NCI-H2107 treated with DMSO at 0.1 percent for 48 hours (cell line): Measurements from ENCODE around the gene GRIN2A.

Experiments
- DNase-seq: peaks from one replicate; lab custom pipeline; 2025; ENCODE audit not compliant: unreplicated experiment; lab: John Stamatoyannopoulos, UW

Gene GRIN2A

DNA sequence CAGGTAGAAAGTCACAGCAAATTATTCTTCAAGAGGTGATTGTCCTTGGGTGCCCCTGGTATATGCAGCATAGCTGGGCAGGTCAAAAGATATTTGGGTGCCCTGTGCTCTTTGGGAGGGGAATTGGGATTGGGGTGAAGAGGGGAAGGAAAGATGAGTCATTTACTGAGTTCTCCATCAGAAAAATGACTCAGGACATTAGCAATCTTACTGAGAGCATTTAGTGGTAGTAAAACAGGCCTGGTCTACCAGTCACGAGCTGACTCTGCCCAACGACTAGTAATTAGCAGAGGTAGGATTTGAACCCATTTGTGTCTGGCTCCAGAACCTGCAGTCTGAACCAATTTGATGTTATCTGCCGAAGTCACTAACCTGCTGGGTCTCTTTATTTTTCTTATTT lies 6.0 kb upstream of the GRIN2A start:
- no peak for DNase-seq

DNA sequence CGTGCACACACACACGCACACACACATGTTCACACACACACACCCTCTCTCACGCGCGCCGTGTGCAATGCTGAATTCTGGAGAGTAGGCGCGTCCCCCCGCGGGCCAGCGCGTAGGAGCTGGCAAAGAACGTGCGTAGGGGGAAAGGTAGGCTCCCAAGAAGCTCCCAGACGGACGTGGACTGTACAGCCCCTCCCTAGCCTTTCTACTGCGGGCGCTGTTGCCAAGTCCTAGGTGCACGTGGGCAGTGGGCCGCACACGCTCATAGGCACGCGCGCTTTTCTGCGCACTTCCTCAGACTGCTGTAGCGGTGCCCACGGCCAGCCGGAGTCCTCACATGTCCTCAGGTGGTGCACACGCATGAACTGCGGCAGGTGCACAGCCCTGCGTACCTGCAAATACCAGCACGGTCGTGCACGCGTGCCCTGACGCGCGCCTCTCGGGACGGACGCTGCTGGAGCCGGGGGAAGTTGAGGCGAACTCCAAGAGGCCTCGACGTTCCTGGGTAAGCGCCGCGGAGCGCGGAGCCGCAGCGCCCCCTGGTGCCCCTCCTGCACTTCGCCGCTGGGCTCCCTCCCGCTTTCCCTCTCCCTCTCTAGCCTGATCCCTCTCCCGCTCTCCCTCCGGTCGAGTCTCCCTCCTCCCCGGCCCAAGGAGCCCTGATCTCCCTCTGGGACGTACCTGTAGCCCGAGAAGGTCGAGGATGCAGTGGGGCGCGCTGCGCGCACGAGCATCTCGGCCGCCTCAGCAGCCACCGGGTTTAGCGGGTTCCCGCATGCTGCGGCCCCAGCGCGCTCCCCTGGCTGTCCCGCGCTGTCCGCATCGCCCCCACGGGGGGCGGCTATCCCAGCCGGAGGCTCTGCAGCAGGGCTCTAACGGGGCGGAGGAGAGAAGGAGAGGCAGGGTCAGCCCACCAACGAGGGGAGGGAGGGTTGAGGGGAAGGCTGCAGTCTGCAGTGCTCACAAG lies 749 bp downstream of the GRIN2A start:
- DNase-seq, result peak; percentile 5

- no peak for DNase-seq
Observed at GRCh38 chr16:10180771-10181163, 1.5 kb downstream of the GRIN2A start.

- DNase-seq, result no peak
Observed at GRCh38 chr16:10180042-10180770, 2.0 kb downstream of the GRIN2A start.

DNA sequence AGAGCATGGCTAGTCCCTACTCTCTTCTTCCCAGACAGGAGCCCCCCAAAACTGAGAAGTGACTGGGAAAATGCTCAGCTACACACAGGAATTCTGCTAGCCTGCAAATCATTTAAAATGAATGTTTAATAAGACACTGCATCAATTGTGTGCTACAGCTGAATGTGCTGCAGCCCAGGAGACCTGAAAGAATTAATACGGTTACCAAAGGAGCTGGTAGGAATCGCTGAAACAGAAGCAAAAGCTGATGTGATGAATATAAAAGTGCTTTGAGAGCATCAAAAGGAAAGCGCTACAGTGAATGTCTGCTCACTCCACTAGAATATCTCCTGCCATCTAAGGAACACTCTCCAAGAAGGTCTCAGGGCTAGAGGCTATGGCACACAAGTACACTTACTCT lies 3.7 kb downstream of the GRIN2A start:
- DNase-seq, result no peak

GRCh38 chr16:10178080-10178479 lies 4.1 kb downstream of the GRIN2A start:
- DNase-seq, result no peak

- no peak for DNase-seq
Observed at GRCh38 chr16:10172848-10173655, 9.2 kb downstream of the GRIN2A start.

DNA sequence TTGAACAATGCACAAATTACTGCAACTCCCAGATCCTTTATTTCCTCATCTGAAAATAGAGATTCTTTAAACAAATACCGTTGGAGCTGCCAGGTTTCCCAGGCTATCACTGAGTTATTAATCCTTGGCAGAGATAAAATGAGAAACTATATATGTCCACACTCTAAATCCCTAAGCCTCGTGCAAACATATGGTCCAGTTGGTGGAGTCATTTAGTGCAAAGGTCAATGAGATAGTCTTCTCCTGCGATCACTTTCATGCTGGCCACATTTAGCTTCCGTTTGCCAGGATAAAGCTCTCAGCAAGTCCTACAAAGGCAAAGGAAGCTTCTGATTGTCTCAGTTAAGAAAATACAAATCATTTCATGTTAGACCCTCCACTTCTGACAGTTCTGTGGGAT lies 11.0 kb downstream of the GRIN2A start:
- no peak for DNase-seq

- no peak for DNase-seq
Observed at GRCh38 chr16:10169904-10170410, 12.3 kb downstream of the GRIN2A start.

- DNase-seq, result no peak
Observed at GRCh38 chr16:10169031-10169430, 13.2 kb downstream of the GRIN2A start.

- DNase-seq, result no peak
Observed at GRCh38 chr16:10168258-10168657, 14.0 kb downstream of the GRIN2A start.

GRCh38 chr16:10165643-10166042 lies 16.6 kb downstream of the GRIN2A start:
- DNase-seq, result no peak

- DNase-seq, result no peak
Observed at GRCh38 chr16:10162981-10163380, 19.2 kb downstream of the GRIN2A start.

DNA sequence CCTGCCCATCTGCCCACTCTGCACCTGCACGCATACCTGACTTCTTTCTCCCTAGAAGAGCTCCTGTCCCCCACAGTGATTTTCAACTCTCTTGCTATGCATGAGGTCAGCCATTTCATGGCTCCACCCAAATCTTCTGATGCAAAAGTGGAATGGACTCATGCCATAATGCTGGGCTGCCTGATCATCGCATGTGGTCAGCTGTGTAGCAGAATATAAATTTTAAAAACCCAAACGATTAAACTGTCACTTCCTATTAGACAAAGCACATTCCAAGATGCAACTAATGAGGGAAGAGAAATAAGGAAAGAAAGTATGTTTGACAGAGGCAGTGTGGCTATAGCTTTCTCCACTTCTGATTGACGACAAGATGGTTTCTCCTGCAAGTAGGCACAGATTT lies 26.1 kb downstream of the GRIN2A start:
- no peak for DNase-seq

- no peak for DNase-seq
Observed at GRCh38 chr16:10154389-10154788, 27.8 kb downstream of the GRIN2A start.

DNA sequence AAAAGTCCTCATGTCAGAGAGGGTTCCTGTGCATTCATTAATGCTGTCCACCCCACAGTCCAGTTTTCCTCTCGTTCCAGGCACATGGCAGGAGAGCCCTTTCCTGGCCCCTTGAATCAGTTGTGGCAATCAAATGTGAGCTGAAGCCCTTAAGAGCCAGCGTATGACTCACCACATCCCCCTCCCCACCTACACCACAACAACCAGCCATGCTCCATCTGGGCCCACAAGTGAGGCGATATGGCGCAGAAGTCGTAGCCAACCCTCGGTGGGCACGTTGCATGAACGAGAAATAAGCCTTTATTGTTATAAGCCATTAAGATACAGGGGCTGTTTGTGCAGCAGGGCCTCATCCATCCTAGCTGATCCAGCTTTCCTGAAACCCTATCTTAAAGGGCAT lies 28.2 kb downstream of the GRIN2A start:
- no peak for DNase-seq

DNA sequence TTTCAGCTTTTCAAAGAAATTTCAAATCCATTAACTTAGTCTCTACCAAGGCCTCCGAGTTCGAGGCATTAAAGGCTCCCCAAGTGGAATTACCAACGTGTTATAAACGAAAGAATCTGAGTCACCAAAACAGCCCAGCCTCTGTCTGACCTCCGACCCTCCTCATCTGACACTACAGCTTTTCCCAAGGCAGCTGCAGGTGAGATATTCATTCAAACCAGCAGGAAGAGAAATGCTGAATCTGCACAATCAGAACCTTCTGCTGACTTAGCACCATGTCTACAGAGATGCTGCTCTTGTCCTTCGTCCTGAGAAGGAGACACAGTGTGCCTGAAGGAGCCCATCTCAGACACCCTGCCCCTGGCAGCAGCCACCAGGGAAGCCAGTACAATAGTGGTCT lies 30.5 kb downstream of the GRIN2A start:
- no peak for DNase-seq

DNA sequence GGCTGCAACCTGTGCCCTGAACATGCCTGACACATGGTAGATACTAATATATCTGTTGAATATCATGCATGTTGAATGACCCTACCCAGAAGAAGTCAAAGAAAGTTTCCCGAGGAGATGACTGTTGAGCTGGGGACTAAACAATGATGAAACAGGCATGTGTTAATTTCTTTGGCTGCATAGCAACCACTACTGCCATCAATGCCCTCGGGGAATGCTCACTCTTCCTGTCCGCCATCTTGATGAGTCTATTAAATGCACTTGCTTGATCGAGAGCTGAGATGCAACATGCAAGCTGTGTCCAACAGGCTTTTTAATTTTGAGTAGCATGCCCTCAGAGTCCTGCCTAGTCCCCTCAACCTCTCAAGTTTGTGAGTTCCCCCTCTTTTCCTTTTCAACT lies 31.3 kb downstream of the GRIN2A start:
- no peak for DNase-seq

DNA sequence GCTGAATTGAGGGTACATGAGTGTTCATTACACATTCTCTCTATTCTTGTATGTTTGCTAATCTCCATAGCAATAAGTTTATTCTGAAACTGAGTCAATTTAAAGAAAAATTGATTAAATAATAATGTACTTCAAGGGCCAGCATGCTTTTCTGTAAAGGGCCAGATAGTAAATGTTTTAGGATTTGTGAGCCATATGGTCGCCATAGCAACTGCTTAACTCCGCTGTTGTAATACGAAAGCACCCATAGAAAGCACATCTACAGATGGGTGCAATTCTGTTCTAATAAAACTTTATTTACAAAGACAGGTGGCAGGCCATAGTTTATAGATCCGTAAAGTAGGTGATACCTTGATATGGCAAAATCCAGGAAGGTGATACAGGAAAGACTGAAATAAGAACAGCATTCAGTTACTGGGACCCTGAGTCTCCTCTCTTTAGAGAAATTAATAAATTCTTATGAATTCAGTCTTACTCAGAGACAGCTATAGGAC lies 36.6 kb downstream of the GRIN2A start:
- DNase-seq, result no peak

GRCh38 chr16:10141671-10142070 lies 40.6 kb downstream of the GRIN2A start:
- DNase-seq, result no peak

DNA sequence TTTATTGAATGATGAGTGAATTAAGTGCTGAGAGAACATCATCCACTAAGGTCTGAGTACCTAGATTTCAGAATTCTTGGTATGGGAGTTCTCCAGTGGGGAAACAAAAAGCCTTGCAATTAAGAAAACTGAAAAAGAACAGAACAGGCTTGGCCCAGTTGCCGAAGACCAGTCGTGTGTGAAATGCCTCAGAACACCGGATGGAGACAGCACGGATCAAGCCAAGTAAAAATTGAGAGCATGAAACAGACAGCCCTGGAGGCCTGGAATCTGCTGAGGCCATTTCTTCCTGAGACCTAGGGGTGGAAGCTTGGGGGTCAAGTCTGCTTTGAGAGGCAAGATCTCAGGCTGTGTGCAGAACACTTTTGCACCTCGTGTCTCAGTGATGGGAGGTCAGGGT lies 43.3 kb downstream of the GRIN2A start:
- DNase-seq, result no peak
